B cell (primary cell): ENCODE results near the gene EEF1E1. TPM values are rescaled to one million over a fixed set of nuclear protein-coding genes. Genes with fewer than 3 reads are reported as not detected.
A peak's percentile ranks its signal among the peaks of the same experiment; 100 is the strongest.

Source experiments
- ATAC-seq: fragments of 200-7000 bp; cut with Tn5 transposase; one replicate; pipeline ENCODE4 v1.10.0; 2021; ENCODE audit warnings: low read depth, mild to moderate bottlenecking, moderate number of reproducible peaks, moderate library complexity
- CTCF ChIA-PET: fragments of 350-600 bp; sonication (Branson Sonifier 250); formaldehyde crosslinking; loops from one replicate; lab custom pipeline; 2021; ENCODE audit warnings: antibody characterized with exemption, inconsistent platforms; lab: Charles Lee
- POLR2A ChIA-PET: fragments of 350-600 bp; sonication (Branson Sonifier 250); formaldehyde crosslinking; loops from one replicate; lab custom pipeline; 2021; ENCODE audit warnings: antibody characterized with exemption; lab: Charles Lee
- DNase-seq: peaks from one replicate; pipeline ENCODE4 v3.0.0; 2013
- H2AFZ ChIP-seq: 2 replicates; pipeline ENCODE4 v1.6.1; 2012; ENCODE audit warnings: mild to moderate bottlenecking, low read depth, low read length; ENCODE audit not compliant: insufficient read depth, poor library complexity, severe bottlenecking
- H3K27ac ChIP-seq, 2 donors: 1 replicate in 1 of 2; 2 replicates in 1 of 2; pipeline ENCODE4 v1.5.1; 2012 to 2013; ENCODE audit warnings: low read length in 2 of 2, mild to moderate bottlenecking in 2 of 2, moderate library complexity in 1 of 2
- H3K27me3 ChIP-seq, 4 experiments: fragments of 200-600 bp in 1 of 4; sonication (generic) in 1 of 4; replicated peaks in 1 of 4; 1 replicate in 2 of 4; 2 replicates in 2 of 4; pipeline versions ENCODE4 v1.6.1 to v1.7.0; 2013 to 2016; ENCODE audit warnings: low read length in 3 of 4, mild to moderate bottlenecking in 2 of 4, mixed read lengths in 1 of 4, moderate library complexity in 1 of 4; ENCODE audit not compliant: insufficient read depth in 4 of 4, control insufficient read depth in 3 of 4; ENCODE audit errors: control extremely low read depth in 1 of 4
- H3K36me3 ChIP-seq, 2 experiments: replicated peaks in 1 of 2; 1 replicate in 1 of 2; 2 replicates in 1 of 2; pipeline versions ENCODE4 v1.6.1 to v1.7.1; 2013; ENCODE audit warnings: low read length in 1 of 2; ENCODE audit not compliant: insufficient read depth in 2 of 2, control insufficient read depth in 1 of 2; ENCODE audit errors: control extremely low read depth in 1 of 2, extremely low read depth in 1 of 2
- H3K4me1 ChIP-seq, 2 donors: fragments of 200-600 bp in 1 of 2; sonication (generic) in 1 of 2; 1 replicate in 1 of 2; 2 replicates in 1 of 2; pipeline versions ENCODE4 v1.5.1 to v1.6.1; 2013 to 2017; ENCODE audit warnings: low read length in 2 of 2; ENCODE audit not compliant: control insufficient read depth in 2 of 2, insufficient read depth in 2 of 2
- H3K4me2 ChIP-seq: replicated peaks from 2 replicates; pipeline ENCODE3; 2012; ENCODE audit warnings: mild to moderate bottlenecking, low read depth, low read length; ENCODE audit not compliant: poor library complexity, severe bottlenecking
- H3K4me3 ChIP-seq, 5 experiments: fragments of 200-600 bp in 1 of 5; sonication (generic) in 1 of 5; 1 replicate in 3 of 5; 2 replicates in 2 of 5; pipeline versions ENCODE4 v1.5.1 to v1.7.0; 2011 to 2016; ENCODE audit warnings: low read length in 4 of 5, mild to moderate bottlenecking in 4 of 5, low read depth in 2 of 5, control low read depth in 1 of 5, moderate library complexity in 1 of 5; ENCODE audit not compliant: insufficient read depth in 1 of 5; ENCODE audit errors: control extremely low read depth in 1 of 5, extremely low read depth in 1 of 5
- H3K79me2 ChIP-seq: fragments of 200-600 bp; sonication (generic); one replicate; pipeline ENCODE4 v1.6.0; 2016; ENCODE audit warnings: low read length; ENCODE audit not compliant: control insufficient read depth, insufficient read depth
- H3K9ac ChIP-seq: fragments of 200-600 bp; sonication (generic); 2 replicates; pipeline ENCODE4 v1.6.1; 2017; ENCODE audit warnings: mild to moderate bottlenecking, low read length, moderate library complexity
- H3K9me3 ChIP-seq, 3 donors: one replicate each; pipeline versions ENCODE4 v1.6.1 to v1.7.1; 2013; ENCODE audit warnings: low read length in 2 of 3; ENCODE audit not compliant: control insufficient read depth in 2 of 3, insufficient read depth in 1 of 3; ENCODE audit errors: control extremely low read depth in 1 of 3
- H4K20me1 ChIP-seq: 2 replicates; pipeline ENCODE4 v1.6.0; 2012; ENCODE audit warnings: mild to moderate bottlenecking, low read length; ENCODE audit not compliant: insufficient read depth, control insufficient read depth, poor library complexity, severe bottlenecking
- H3K27ac Mint-ChIP-seq: one replicate; pipeline ENCODE4 v1.8.0; 2021; ENCODE audit warnings: mixed read lengths
- H3K27me3 Mint-ChIP-seq: one replicate; pipeline ENCODE4 v1.8.0; 2021; ENCODE audit warnings: mixed read lengths
- H3K4me1 Mint-ChIP-seq: one replicate; pipeline ENCODE4 v1.8.0; 2021; ENCODE audit warnings: mixed read lengths
- H3K4me3 Mint-ChIP-seq: one replicate; pipeline ENCODE4 v1.8.0; 2021; ENCODE audit warnings: mixed read lengths
- H3K9me3 Mint-ChIP-seq: one replicate; pipeline ENCODE4 v1.8.0; 2022; ENCODE audit warnings: mixed read lengths; ENCODE audit not compliant: insufficient read depth
- EZH2 ChIP-seq: IDR thresholded peaks from 2 replicates; pipeline ENCODE4 v1.6.1; 2012; ENCODE audit warnings: borderline replicate concordance, low read depth, mild to moderate bottlenecking, moderate library complexity, low read length; ENCODE audit not compliant: insufficient read depth, poor library complexity, severe bottlenecking
- WGBS: methylation state at CpG from one replicate; pipeline ENCODE4 v1.1.5; 2013; ENCODE audit warnings: missing lambda C conversion rate; ENCODE audit not compliant: insufficient coverage; 5-methylcytosine and 5-hydroxymethylcytosine counted together
- intact Hi-C: fragments of 100-400 bp; cut with micrococcal nuclease; formaldehyde crosslinking; loops from one replicate; pipeline ENCODE4 v1.10.0; 2022
- polyA plus RNA-seq: library from polyadenylated mRNA; depleted of rRNA; stranded (reverse); fragments of >200 nt; gene quantifications from 2 replicates; pipeline ENCODE4 v1.2.3, GENCODE V29; 2012
- total RNA-seq, 2 donors: library from RNA; stranded (reverse); fragments of 120-200 nt in 1 of 2; gene quantifications; 1 replicate in 1 of 2; 2 replicates in 1 of 2; pipeline versions ENCODE4 v1.2.3 to v1.2.4, GENCODE V29; 2013 to 2022
- TF ChIP-seq, protein P1 (sequence below): fragments of 200-600 bp; IDR thresholded peaks from one replicate; pipeline ENCODE4 v1.8.0; 2022; ENCODE audit warnings: antibody characterized with exemption, mild to moderate bottlenecking

Gene EEF1E1
- total and polyA plus RNA-seq, 2 donors (not counting 1 experiment from before 2014, with no cell fraction given), result 20.1 to 23.1 TPM

DNA sequence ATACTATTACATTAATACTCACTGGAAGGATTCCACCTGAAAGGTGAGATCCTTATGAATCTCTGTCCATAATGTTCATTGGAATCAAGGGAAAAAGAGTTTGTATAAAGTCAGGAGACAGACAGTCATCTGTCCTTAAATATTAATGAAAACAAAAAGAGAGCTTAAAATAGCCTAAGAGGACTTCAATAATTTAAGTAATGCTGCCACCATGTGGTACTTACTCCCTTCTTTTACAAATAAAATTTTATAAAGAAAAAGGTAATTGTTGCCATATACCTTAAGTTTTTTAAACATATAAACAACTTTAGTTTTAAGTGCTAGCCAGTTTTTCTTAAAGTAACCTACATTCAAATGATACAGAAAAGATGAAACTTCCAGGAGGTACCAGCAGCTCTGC lies 43.2 kb downstream of the EEF1E1 start:
- Histone ChIP-seq H2AFZ (no peak overlapping the region), H3K27me3 (no peaks in the 10 kb centered on the region), H4K20me1 (no peaks in the 10 kb centered on the region), H3K27ac (no peak overlapping the region), H3K79me2 (peaks cover 17% of the 10 kb centered on the region), H3K36me3 (peaks cover 8 to 34% of the 10 kb centered on the region in 2 experiments), H3K4me2 (no peak overlapping the region), H3K9me3 (no peaks in the 10 kb centered on the region), H3K9ac (no peak overlapping the region), H3K4me3 (no peak overlapping the region), H3K4me1 (peaks cover 0 to 5% of the 10 kb centered on the region in 2 donors)
- no peak overlapping the region for H3K27ac Mint-ChIP-seq
- intact Hi-C loops, result loop anchor here (1.0 kb wide), 3 partner anchors 160 to 783 kb away; no protein-coding TSS in a partner anchor
- ChIA-PET CTCF (interaction anchor here (0.6 to 5.2 kb wide), 11 partner anchors 54 to 1383 kb away, joined by 3 to 63 read pairs (median 5); partner anchors contain the start of gene BMP6), POLR2A (interaction anchor here (0.7 kb wide), 1 partner anchor 148 kb away, joined by 3 read pairs; no protein-coding TSS in a partner anchor)
- H3K4me1 Mint-ChIP-seq, result peaks cover 9% of the 10 kb centered on the region
- H3K27me3 Mint-ChIP-seq, result no peaks in the 10 kb centered on the region
- ATAC-seq (no peak), DNase-seq (peak; percentile 35)
- H3K9me3 Mint-ChIP-seq, result no peaks in the 10 kb centered on the region
- H3K4me3 Mint-ChIP-seq, result no peak overlapping the region
- no peak for TF ChIP-seq EZH2
- TF ChIP-seq, protein P1, sequence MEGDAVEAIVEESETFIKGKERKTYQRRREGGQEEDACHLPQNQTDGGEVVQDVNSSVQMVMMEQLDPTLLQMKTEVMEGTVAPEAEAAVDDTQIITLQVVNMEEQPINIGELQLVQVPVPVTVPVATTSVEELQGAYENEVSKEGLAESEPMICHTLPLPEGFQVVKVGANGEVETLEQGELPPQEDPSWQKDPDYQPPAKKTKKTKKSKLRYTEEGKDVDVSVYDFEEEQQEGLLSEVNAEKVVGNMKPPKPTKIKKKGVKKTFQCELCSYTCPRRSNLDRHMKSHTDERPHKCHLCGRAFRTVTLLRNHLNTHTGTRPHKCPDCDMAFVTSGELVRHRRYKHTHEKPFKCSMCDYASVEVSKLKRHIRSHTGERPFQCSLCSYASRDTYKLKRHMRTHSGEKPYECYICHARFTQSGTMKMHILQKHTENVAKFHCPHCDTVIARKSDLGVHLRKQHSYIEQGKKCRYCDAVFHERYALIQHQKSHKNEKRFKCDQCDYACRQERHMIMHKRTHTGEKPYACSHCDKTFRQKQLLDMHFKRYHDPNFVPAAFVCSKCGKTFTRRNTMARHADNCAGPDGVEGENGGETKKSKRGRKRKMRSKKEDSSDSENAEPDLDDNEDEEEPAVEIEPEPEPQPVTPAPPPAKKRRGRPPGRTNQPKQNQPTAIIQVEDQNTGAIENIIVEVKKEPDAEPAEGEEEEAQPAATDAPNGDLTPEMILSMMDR, result peak; percentile 50

DNA sequence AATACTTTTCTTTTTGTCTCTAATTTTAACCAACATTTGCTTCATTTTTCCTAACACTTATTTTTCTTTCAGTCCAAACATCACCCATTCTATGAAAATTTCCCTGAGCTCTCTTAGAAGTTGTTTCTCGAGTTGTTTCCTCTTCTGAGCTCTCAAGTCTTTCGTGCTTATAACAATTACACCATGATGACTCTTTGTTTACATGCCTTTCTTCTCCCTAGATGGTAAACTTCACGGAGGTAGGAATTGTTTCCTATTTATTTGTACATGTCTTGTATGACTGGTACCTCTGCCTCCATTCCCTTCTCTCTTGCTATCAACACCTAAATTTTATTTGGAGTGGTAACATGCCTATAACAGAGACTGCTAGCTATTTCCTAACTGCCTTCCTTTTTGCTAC lies 44.6 kb downstream of the EEF1E1 start:
- Mint-ChIP-seq H3K9me3 (no peaks in the 10 kb centered on the region), H3K27me3 (no peaks in the 10 kb centered on the region), H3K27ac (no peak overlapping the region), H3K4me3 (no peak overlapping the region), H3K4me1 (peaks cover 2% of the 10 kb centered on the region)
- Histone ChIP-seq H2AFZ (no peak overlapping the region), H3K9ac (no peak overlapping the region), H3K9me3 (no peaks in the 10 kb centered on the region), H3K4me3 (no peak overlapping the region), H3K79me2 (peaks cover 17% of the 10 kb centered on the region), H3K36me3 (peaks cover 8 to 36% of the 10 kb centered on the region in 2 experiments), H3K4me2 (no peak overlapping the region), H3K4me1 (no peaks in the 10 kb centered on the region), H3K27ac (no peak overlapping the region), H3K27me3 (no peaks in the 10 kb centered on the region), H4K20me1 (peaks cover under 1% of the 10 kb centered on the region)
- TF ChIP-seq EZH2, result no peak
- TF ChIP-seq, protein P1, result no peak
- no peak for ATAC-seq
- no CpG with 5 or more reads among the region's 3 CpGs for WGBS
- ChIA-PET CTCF (interaction anchor here (1.2 to 5.2 kb wide), 6 partner anchors 332 to 782 kb away, joined by 3 to 63 read pairs (median 6); partner anchors contain the start of gene BMP6), POLR2A (interaction anchor here (0.5 kb wide), 1 partner anchor 17 kb away, joined by 4 read pairs; no protein-coding TSS in a partner anchor)
- DNase-seq, result no peak
- intact Hi-C loops, result no loop called here
